Liver (tissue), 9 donors: ENCODE measurements around the gene SESTD1. TPM values are rescaled to one million over a fixed set of nuclear protein-coding genes. Genes with fewer than 3 reads are reported as not detected.

Experiments used
- DNase-seq: peaks from one replicate; pipeline ENCODE4 v3.0.0-alpha.2; 2017; ENCODE audit warnings: low spot score
- H3K27ac ChIP-seq, 2 donors: one replicate each; pipeline ENCODE4 v1.7.0; 2013; ENCODE audit warnings: inconsistent platforms in 2 of 2, low read length in 2 of 2, control low read depth in 1 of 2, low read depth in 1 of 2, mild to moderate bottlenecking in 1 of 2
- H3K27me3 ChIP-seq, 4 donors: one replicate each; pipeline versions ENCODE4 v1.6.1 to v1.7.0; 2013; ENCODE audit warnings: low read length in 3 of 4, inconsistent platforms in 1 of 4, mild to moderate bottlenecking in 1 of 4, moderate library complexity in 1 of 4; ENCODE audit not compliant: control insufficient read depth in 4 of 4, insufficient read depth in 4 of 4
- H3K36me3 ChIP-seq, 4 donors: one replicate each; pipeline versions ENCODE4 v1.6.1 to v1.7.0; 2013; ENCODE audit warnings: low read length in 3 of 4, mild to moderate bottlenecking in 3 of 4, low read depth in 1 of 4, moderate library complexity in 1 of 4; ENCODE audit not compliant: control insufficient read depth in 4 of 4, insufficient read depth in 3 of 4
- H3K4me1 ChIP-seq, 4 donors: one replicate each; pipeline versions ENCODE4 v1.6.1 to v1.7.0; 2013; ENCODE audit warnings: low read length in 3 of 4, mild to moderate bottlenecking in 3 of 4, moderate library complexity in 1 of 4; ENCODE audit not compliant: control insufficient read depth in 4 of 4, insufficient read depth in 4 of 4
- H3K4me3 ChIP-seq, 3 donors: one replicate each; pipeline versions ENCODE4 v1.6.1 to v1.7.0; 2013; ENCODE audit warnings: low read length in 3 of 3, control low read depth in 1 of 3, low read depth in 1 of 3, mild to moderate bottlenecking in 1 of 3
- H3K9ac ChIP-seq, 2 donors: one replicate each; pipeline ENCODE4 v1.7.0; 2013; ENCODE audit warnings: low read length in 2 of 2, mild to moderate bottlenecking in 2 of 2, moderate library complexity in 2 of 2, control low read depth in 1 of 2, low read depth in 1 of 2
- H3K9me3 ChIP-seq, 4 donors: one replicate each; pipeline versions ENCODE4 v1.6.1 to v1.7.0; 2013; ENCODE audit warnings: low read length in 3 of 4; ENCODE audit not compliant: control insufficient read depth in 4 of 4
- EGR1 ChIP-seq, 2 donors: IDR thresholded peaks; 2 replicates each; pipeline ENCODE4 v1.6.1; 2016 to 2018; ENCODE audit warnings: antibody characterized with exemption in 2 of 2, low read depth in 2 of 2
- FOXA1 ChIP-seq: IDR thresholded peaks from 2 replicates; pipeline ENCODE4 v1.6.1; 2016; ENCODE audit warnings: antibody characterized with exemption
- FOXA2 ChIP-seq: IDR thresholded peaks from 2 replicates; pipeline ENCODE4 v1.6.1; 2016; ENCODE audit warnings: antibody characterized with exemption
- GABPA ChIP-seq, 2 donors: IDR thresholded peaks in 1 of 2; conservative IDR thresholded peaks in 1 of 2; 2 replicates each; pipeline ENCODE4 v1.6.1; 2016; ENCODE audit warnings: antibody characterized with exemption in 2 of 2, mild to moderate bottlenecking in 1 of 2, moderate library complexity in 1 of 2
- HNF4A ChIP-seq, 2 donors: conservative IDR thresholded peaks; 2 replicates each; pipeline ENCODE4 v1.6.1; 2016; ENCODE audit warnings: antibody characterized with exemption in 2 of 2, mild to moderate bottlenecking in 2 of 2
- HNF4G ChIP-seq: IDR thresholded peaks from 2 replicates; pipeline ENCODE4 v1.6.1; 2016; ENCODE audit warnings: antibody characterized with exemption
- JUND ChIP-seq, 2 donors: IDR thresholded peaks; 2 replicates each; pipeline ENCODE4 v1.6.1; 2016; ENCODE audit warnings: antibody characterized with exemption in 2 of 2
- NR2F2 ChIP-seq: IDR thresholded peaks from 2 replicates; pipeline ENCODE4 v1.6.1; 2016; ENCODE audit warnings: antibody characterized with exemption
- RAD21 ChIP-seq, 2 donors: IDR thresholded peaks; 2 replicates each; pipeline ENCODE4 v1.6.1; 2016; ENCODE audit warnings: antibody characterized with exemption in 2 of 2, mild to moderate bottlenecking in 2 of 2
- REST ChIP-seq: IDR thresholded peaks from 2 replicates; pipeline ENCODE4 v1.6.1; 2016; ENCODE audit warnings: antibody characterized with exemption, mild to moderate bottlenecking
- RXRA ChIP-seq, 2 donors: IDR thresholded peaks; 2 replicates each; pipeline ENCODE4 v1.6.1; 2017 to 2018; ENCODE audit warnings: antibody characterized with exemption in 2 of 2, mild to moderate bottlenecking in 1 of 2
- SP1 ChIP-seq: IDR thresholded peaks from 2 replicates; pipeline ENCODE4 v1.6.1; 2018; ENCODE audit warnings: antibody characterized with exemption, mild to moderate bottlenecking
- TAF1 ChIP-seq: conservative IDR thresholded peaks from 2 replicates; pipeline ENCODE4 v1.6.1; 2016; ENCODE audit warnings: antibody characterized with exemption, mild to moderate bottlenecking
- WGBS: extraction: QIAGEN DNeasy Blood & Tissue Kit; methylation state at CpG from one replicate; pipeline ENCODE4 v1.1.7; 2013; 5-methylcytosine and 5-hydroxymethylcytosine counted together
- polyA plus RNA-seq, 2 donors: library from polyadenylated mRNA; stranded (reverse) in 1 of 2; unstranded in 1 of 2; fragments of 200-250 nt in 1 of 2; fragments of >200 nt in 1 of 2; fragmentation: Nextera tagmentation in 1 of 2; extraction: Ambion mirVana in 1 of 2; gene quantifications; one replicate each; pipeline versions ENCODE4 v1.2.1 to v1.2.3, GENCODE V29; 2013 to 2015
- total RNA-seq, 2 donors: library from RNA; depleted of rRNA; stranded (reverse); fragments of >200 nt; gene quantifications; one replicate each; pipeline ENCODE4 v1.2.3, GENCODE V29; 2014
- TF ChIP-seq, protein P1 (sequence below): IDR thresholded peaks from 2 replicates; pipeline ENCODE4 v1.6.1; 2016; ENCODE audit warnings: antibody characterized with exemption
- TF ChIP-seq, protein P2 (sequence below): fragments of 150-350 bp; IDR thresholded peaks from 2 replicates; pipeline ENCODE4 v1.5.1; 2017; ENCODE audit warnings: improper control_type of control experiment, low read depth, low read length; ENCODE audit not compliant: missing input control
- TF ChIP-seq, protein P3 (sequence below): IDR thresholded peaks from 2 replicates; pipeline ENCODE4 v1.6.1; 2016; ENCODE audit warnings: antibody characterized with exemption
- donor health status: healthy.
- donor health status: healthy.
- donor health status: healthy.
- donor health status: healthy.
- donor health status: healthy.

Gene SESTD1
- total and polyA plus RNA-seq, 4 donors, result 6.3 to 10.1 (median 7.4) TPM

GRCh38 chr2:179235463-179236108 is 29.0 kb downstream of the SESTD1 start:
- Histone ChIP-seq H3K27ac (no peak overlapping the region), H3K4me1 (peaks cover 0 to 1% (median 0%) of the 10 kb centered on the region in 4 donors), H3K9ac (no peak overlapping the region), H3K9me3 (no peaks in the 10 kb centered on the region), H3K4me3 (no peak overlapping the region), H3K36me3 (no peaks in the 10 kb centered on the region), H3K27me3 (no peaks in the 10 kb centered on the region)
- TF ChIP-seq, protein P1, sequence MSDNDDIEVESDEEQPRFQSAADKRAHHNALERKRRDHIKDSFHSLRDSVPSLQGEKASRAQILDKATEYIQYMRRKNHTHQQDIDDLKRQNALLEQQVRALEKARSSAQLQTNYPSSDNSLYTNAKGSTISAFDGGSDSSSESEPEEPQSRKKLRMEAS, result no peak
- TF ChIP-seq RXRA (IDR thresholded peaks at IDR 0.05) (no peak), JUND (IDR thresholded peaks at IDR 0.05) (no peak), FOXA1 (no peak), HNF4G (no peak), NR2F2 (no peak), EGR1 (IDR thresholded peaks at IDR 0.05; ENCODE audit: low read depth in 2 of 2) (no peak), TAF1 (no peak), GABPA (IDR thresholded peaks at IDR 0.05 in 1 of 2, conservative IDR thresholded peaks at IDR 0.05 in 1 of 2) (no peak), HNF4A (conservative IDR thresholded peaks at IDR 0.05) (no peak), RAD21 (IDR thresholded peaks at IDR 0.05) (no peak)
- TF ChIP-seq, protein P2, sequence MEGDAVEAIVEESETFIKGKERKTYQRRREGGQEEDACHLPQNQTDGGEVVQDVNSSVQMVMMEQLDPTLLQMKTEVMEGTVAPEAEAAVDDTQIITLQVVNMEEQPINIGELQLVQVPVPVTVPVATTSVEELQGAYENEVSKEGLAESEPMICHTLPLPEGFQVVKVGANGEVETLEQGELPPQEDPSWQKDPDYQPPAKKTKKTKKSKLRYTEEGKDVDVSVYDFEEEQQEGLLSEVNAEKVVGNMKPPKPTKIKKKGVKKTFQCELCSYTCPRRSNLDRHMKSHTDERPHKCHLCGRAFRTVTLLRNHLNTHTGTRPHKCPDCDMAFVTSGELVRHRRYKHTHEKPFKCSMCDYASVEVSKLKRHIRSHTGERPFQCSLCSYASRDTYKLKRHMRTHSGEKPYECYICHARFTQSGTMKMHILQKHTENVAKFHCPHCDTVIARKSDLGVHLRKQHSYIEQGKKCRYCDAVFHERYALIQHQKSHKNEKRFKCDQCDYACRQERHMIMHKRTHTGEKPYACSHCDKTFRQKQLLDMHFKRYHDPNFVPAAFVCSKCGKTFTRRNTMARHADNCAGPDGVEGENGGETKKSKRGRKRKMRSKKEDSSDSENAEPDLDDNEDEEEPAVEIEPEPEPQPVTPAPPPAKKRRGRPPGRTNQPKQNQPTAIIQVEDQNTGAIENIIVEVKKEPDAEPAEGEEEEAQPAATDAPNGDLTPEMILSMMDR, result no peak
- TF ChIP-seq, protein P3, sequence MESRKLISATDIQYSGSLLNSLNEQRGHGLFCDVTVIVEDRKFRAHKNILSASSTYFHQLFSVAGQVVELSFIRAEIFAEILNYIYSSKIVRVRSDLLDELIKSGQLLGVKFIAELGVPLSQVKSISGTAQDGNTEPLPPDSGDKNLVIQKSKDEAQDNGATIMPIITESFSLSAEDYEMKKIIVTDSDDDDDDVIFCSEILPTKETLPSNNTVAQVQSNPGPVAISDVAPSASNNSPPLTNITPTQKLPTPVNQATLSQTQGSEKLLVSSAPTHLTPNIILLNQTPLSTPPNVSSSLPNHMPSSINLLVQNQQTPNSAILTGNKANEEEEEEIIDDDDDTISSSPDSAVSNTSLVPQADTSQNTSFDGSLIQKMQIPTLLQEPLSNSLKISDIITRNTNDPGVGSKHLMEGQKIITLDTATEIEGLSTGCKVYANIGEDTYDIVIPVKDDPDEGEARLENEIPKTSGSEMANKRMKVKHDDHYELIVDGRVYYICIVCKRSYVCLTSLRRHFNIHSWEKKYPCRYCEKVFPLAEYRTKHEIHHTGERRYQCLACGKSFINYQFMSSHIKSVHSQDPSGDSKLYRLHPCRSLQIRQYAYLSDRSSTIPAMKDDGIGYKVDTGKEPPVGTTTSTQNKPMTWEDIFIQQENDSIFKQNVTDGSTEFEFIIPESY, result no peak
- DNase-seq, result no peak
- WGBS, result 89% methylated on average over 7 of the region's 7 CpGs

GRCh38 chr2:179234658-179235240 is 29.9 kb downstream of the SESTD1 start:
- no peak overlapping the region for H3K27ac ChIP-seq
- TF ChIP-seq TAF1 (no peak), EGR1 (IDR thresholded peaks at IDR 0.05; ENCODE audit: low read depth in 2 of 2) (no peak), NR2F2 (no peak), RXRA (IDR thresholded peaks at IDR 0.05) (no peak), REST (no peak), SP1 (no peak), FOXA2 (no peak), FOXA1 (no peak)
- TF ChIP-seq, protein P3, result no peak
- TF ChIP-seq, protein P1, result no peak
- TF ChIP-seq, protein P2, result no peak
- H3K9ac ChIP-seq, result no peak overlapping the region
- H3K4me3 ChIP-seq, result no peak overlapping the region
- H3K9me3 ChIP-seq, result no peaks in the 10 kb centered on the region
- no peaks in the 10 kb centered on the region for H3K36me3 ChIP-seq
- WGBS, result 85% methylated on average over 2 of the region's 2 CpGs
- DNase-seq, result no peak
- H3K27me3 ChIP-seq, result no peaks in the 10 kb centered on the region
- H3K4me1 ChIP-seq, result peaks cover 0 to 1% (median 0%) of the 10 kb centered on the region in 4 donors
